K562 (cell line): ENCODE measurements around the gene CMTM1. TPM values are rescaled to one million over a fixed set of nuclear protein-coding genes. Genes with fewer than 3 reads are reported as not detected.

Experiments used
- FOXK2 ChIP-seq, 2 experiments: fragments of 450-650 bp; IDR thresholded peaks in 1 of 2; conservative IDR thresholded peaks in 1 of 2; 2 replicates each; pipeline ENCODE4 v1.6.1; 2016; ENCODE audit warnings: low read depth in 2 of 2, mild to moderate bottlenecking in 1 of 2
- HDAC1 ChIP-seq, 2 experiments: fragments of 450-650 bp; IDR thresholded peaks; 2 replicates each; pipeline ENCODE4 v1.6.1; 2016 to 2017; ENCODE audit warnings: inconsistent platforms in 1 of 2, mild to moderate bottlenecking in 1 of 2, moderate library complexity in 1 of 2
- KLF1 ChIP-seq: fragments of 450-650 bp; IDR thresholded peaks from 2 replicates; pipeline ENCODE4 v1.6.1; 2016; ENCODE audit warnings: missing genetic modification characterization, missing compliant biosample characterization
- MBD2 ChIP-seq: sonication (generic); IDR thresholded peaks from 2 replicates; pipeline ENCODE4 v1.6.1; 2016; ENCODE audit warnings: low read depth, borderline replicate concordance
- MYC ChIP-seq, 2 experiments: fragments of 250-450 bp in 1 of 2; sonication (Bioruptor Pico) in 1 of 2; IDR thresholded peaks; 2 replicates each; pipeline versions ENCODE4 v1.5.1 to v1.6.1; 2012 to 2021; ENCODE audit warnings: low read depth in 2 of 2, borderline replicate concordance in 1 of 2, improper control_type of control experiment in 1 of 2, low read length in 1 of 2, mild to moderate bottlenecking in 1 of 2, moderate library complexity in 1 of 2
- NFIC ChIP-seq: fragments of 450-650 bp; IDR thresholded peaks from 2 replicates; pipeline ENCODE4 v1.6.1; 2017; ENCODE audit warnings: mild to moderate bottlenecking, inconsistent platforms
- NR2C1 ChIP-seq, 2 experiments: fragments of 450-650 bp; IDR thresholded peaks; 2 replicates each; pipeline ENCODE4 v1.6.1; 2017; ENCODE audit warnings: mild to moderate bottlenecking in 2 of 2, antibody characterized with exemption in 1 of 2, inconsistent platforms in 1 of 2, missing compliant biosample characterization in 1 of 2, missing genetic modification characterization in 1 of 2
- PTRF ChIP-seq: fragments of 450-650 bp; IDR thresholded peaks from 2 replicates; pipeline ENCODE4 v1.6.1; 2016; ENCODE audit warnings: mild to moderate bottlenecking, missing genetic modification characterization, missing compliant biosample characterization
- SMARCA4 ChIP-seq: fragments of 450-650 bp; IDR thresholded peaks from 2 replicates; pipeline ENCODE4 v1.6.1; 2016
- SRF ChIP-seq, 2 experiments: fragments of 250-450, 450-650 bp in 1 of 2; sonication (Bioruptor Pico) in 1 of 2; sonication (generic) in 1 of 2; formaldehyde crosslinking; IDR thresholded peaks; 2 replicates each; pipeline versions ENCODE4 v1.5.0 to v1.5.1; 2020 to 2022; ENCODE audit warnings: mild to moderate bottlenecking in 1 of 2, missing genetic modification reagents in 1 of 2
- TCF7L2 ChIP-seq: fragments of 150-350 bp; IDR thresholded peaks from 2 replicates; pipeline ENCODE4 v1.6.1; 2016; ENCODE audit warnings: low read depth, mild to moderate bottlenecking, low read length, moderate library complexity
- TCFL5 ChIP-seq: fragments of 250-450 bp; sonication (Bioruptor Pico); conservative IDR thresholded peaks from 2 replicates; pipeline ENCODE4 v1.6.1; 2021; ENCODE audit warnings: mild to moderate bottlenecking, moderate library complexity, matching md5 sums
- THRAP3 ChIP-seq: fragments of 450-650 bp; IDR thresholded peaks from 2 replicates; pipeline ENCODE4 v1.6.1; 2016; ENCODE audit warnings: mild to moderate bottlenecking, inconsistent platforms, borderline replicate concordance
- ZBTB17 ChIP-seq: fragments of 450-650 bp; formaldehyde crosslinking; IDR thresholded peaks from 2 replicates; pipeline ENCODE4 v1.4.0; 2020; ENCODE audit warnings: mild to moderate bottlenecking
- ZNF143 ChIP-seq: sonication (generic); formaldehyde crosslinking; IDR thresholded peaks from 2 replicates; pipeline ENCODE4 v1.9.0; 2022; ENCODE audit warnings: mild to moderate bottlenecking, missing genetic modification reagents
- ZNF324 ChIP-seq: fragments of 250-450 bp; sonication (Bioruptor Pico); IDR thresholded peaks from 2 replicates; pipeline ENCODE4 v1.4.0; 2020; ENCODE audit warnings: mild to moderate bottlenecking
- ZNF347 ChIP-seq: fragments of 450-650 bp; formaldehyde crosslinking; IDR thresholded peaks from 2 replicates; pipeline ENCODE4 v1.4.0; 2020; ENCODE audit warnings: low read depth, mild to moderate bottlenecking, moderate library complexity
- polyA plus RNA-seq, 8 experiments: library from polyadenylated mRNA; depleted of rRNA in 4 of 8; stranded (reverse) in 5 of 8; unstranded in 3 of 8; fragments of >200 nt; fragmentation: Nextera tagmentation in 2 of 8; fragmentation: Illumina TruSeq in 1 of 8; extraction: Ambion mirVana in 2 of 8; extraction: Trizol in 1 of 8; gene quantifications; 2 replicates each; pipeline versions ENCODE4 v1.2.1 to v1.2.3, GENCODE V29; 2011 to 2014; ENCODE audit warnings: inconsistent platforms in 1 of 8, missing spikeins in 1 of 8
- total RNA-seq, 7 experiments: library from RNA; depleted of rRNA in 6 of 7; stranded (reverse); fragments of >200 nt in 6 of 7; fragmentation: Illumina TruSeq in 2 of 7; extraction: Trizol in 2 of 7; gene quantifications; 2 replicates each; pipeline versions ENCODE4 v1.2.1 to v1.2.3, GENCODE V29; 2011 to 2021; ENCODE audit warnings: low replicate concordance in 1 of 7
- TF ChIP-seq, protein P1 (sequence below), 2 experiments: fragments of 200-800 bp in 1 of 2; sonication (Bioruptor generic) in 1 of 2; sonication (generic) in 1 of 2; formaldehyde crosslinking in 1 of 2; IDR thresholded peaks in 1 of 2; conservative IDR thresholded peaks in 1 of 2; 2 replicates each; pipeline versions ENCODE4 v1.5.0 to v1.6.1; 2016 to 2020; ENCODE audit warnings: missing compliant biosample characterization in 1 of 2, missing genetic modification characterization in 1 of 2, missing genetic modification reagents in 1 of 2
- TF ChIP-seq, protein P2 (sequence below), 2 experiments: fragments of 450-650 bp; conservative IDR thresholded peaks; 2 replicates each; pipeline ENCODE4 v1.6.1; 2017; ENCODE audit warnings: mild to moderate bottlenecking in 2 of 2, moderate library complexity in 2 of 2
- TF ChIP-seq, protein P3 (sequence below): sonication (generic); formaldehyde crosslinking; IDR thresholded peaks from 2 replicates; pipeline ENCODE4 v1.8.0; 2022; ENCODE audit warnings: mild to moderate bottlenecking, missing genetic modification reagents

CMTM1 gene
- total and polyA plus RNA-seq, 9 of the 15 experiments (the other 6 are each of a cell fraction or from before 2014, with no cell fraction given) = 0.25 to 2.6 (median 1.1) TPM; not detected in 2

DNA sequence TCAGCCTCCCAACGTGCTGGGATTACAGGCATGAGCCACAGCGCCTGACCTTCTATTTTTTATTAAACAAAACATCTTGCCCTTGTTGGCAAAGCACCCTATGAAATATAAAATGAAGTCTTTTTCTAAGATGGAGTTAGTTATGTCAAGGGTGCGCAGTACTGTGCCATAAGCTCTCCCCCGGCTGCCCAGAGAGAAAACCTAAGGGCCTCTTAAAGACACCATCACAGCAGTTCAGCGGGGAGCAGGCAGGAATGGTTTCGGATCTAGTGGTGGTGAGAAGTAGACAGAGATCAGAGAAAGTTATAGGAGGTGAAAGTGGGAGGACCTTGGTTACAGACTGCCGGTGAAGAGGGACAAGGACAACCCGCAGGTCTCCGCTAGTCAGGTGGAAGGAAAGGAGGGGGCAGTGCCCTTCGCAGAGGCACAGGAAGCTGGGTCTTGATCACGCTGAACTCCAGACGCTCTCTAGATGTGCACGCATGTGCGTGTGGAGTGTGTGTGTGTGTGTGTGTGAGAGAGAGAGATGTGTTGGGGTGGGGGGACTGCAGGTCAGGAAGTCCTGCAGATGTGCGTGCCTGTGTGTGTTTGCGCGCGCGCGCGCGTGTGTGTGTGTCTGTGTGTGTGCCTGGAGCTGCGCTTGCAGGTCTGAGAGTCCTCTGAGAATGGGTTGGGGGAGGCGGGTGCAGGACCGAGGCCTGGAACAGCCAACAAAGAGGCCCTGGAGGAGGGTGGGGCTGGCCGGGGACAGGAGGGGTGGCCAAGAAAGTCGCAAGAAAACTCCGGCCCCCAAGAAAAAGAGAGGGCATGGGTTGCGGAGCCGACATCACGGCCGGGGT is 37.5 kb downstream of the CMTM1 start (continued):
- TF ChIP-seq ZBTB17 (CRISPR knock-in tag) (0 out of 2 replicates have a peak, but pooled peaks have one; percentile 41), TCFL5 (CRISPR knock-in tag) (peak; percentile 74; the same call in 1 of the 2 replicates), NR2C1 (IDR thresholded peaks at IDR 0.05) (no peak), NR2C1 (tag; IDR thresholded peaks at IDR 0.05) (peak; percentile 79), ZNF324 (CRISPR knock-in tag) (peak; percentile 46), FOXK2 (conservative IDR thresholded peaks at IDR 0.05 in 1 of 2, IDR thresholded peaks at IDR 0.05 in 1 of 2; ENCODE audit: low read depth in 2 of 2) (no peak), KLF1 (tag) (no peak), ZNF347 (0 out of 2 replicates have a peak, but pooled peaks have one; percentile 58), MYC (IDR thresholded peaks at IDR 0.05; ENCODE audit: low read depth, low read length) (no peak), MYC (CRISPR knock-in tag; IDR thresholded peaks at IDR 0.05; ENCODE audit: borderline replicate concordance, low read depth) (peak; percentile 75), THRAP3 (peak; percentile 32; the same call in 1 of the 2 replicates), NFIC (peak; percentile 39; the same call in 1 of the 2 replicates), HDAC1 (IDR thresholded peaks at IDR 0.05) (peak in 1 of 2 experiments; percentile 81; a peak in 2 of 4 replicates), SMARCA4 (peak; percentile 62; the same call in 1 of the 2 replicates), SRF (CRISPR knock-in tag; IDR thresholded peaks at IDR 0.05) (0 out of 4 replicates have a peak, but pooled peaks of 1 of the 2 experiments have one; percentile 29), PTRF (tag) (peak; percentile 87), ZNF143 (CRISPR knock-in tag) (peak; percentile 15; the same call in 1 of the 2 replicates), TCF7L2 (no peak), MBD2 (no peak)
- TF ChIP-seq, protein P1, sequence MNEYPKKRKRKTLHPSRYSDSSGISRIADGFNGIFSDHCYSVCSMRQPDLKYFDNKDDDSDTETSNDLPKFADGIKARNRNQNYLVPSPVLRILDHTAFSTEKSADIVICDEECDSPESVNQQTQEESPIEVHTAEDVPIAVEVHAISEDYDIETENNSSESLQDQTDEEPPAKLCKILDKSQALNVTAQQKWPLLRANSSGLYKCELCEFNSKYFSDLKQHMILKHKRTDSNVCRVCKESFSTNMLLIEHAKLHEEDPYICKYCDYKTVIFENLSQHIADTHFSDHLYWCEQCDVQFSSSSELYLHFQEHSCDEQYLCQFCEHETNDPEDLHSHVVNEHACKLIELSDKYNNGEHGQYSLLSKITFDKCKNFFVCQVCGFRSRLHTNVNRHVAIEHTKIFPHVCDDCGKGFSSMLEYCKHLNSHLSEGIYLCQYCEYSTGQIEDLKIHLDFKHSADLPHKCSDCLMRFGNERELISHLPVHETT (CRISPR knock-in tag; conservative IDR thresholded peaks at IDR 0.05 in 1 of 2, IDR thresholded peaks at IDR 0.05 in 1 of 2) = peak in 1 of 2 experiments; percentile 55; a peak in 1 of 4 replicates
- TF ChIP-seq, protein P2, sequence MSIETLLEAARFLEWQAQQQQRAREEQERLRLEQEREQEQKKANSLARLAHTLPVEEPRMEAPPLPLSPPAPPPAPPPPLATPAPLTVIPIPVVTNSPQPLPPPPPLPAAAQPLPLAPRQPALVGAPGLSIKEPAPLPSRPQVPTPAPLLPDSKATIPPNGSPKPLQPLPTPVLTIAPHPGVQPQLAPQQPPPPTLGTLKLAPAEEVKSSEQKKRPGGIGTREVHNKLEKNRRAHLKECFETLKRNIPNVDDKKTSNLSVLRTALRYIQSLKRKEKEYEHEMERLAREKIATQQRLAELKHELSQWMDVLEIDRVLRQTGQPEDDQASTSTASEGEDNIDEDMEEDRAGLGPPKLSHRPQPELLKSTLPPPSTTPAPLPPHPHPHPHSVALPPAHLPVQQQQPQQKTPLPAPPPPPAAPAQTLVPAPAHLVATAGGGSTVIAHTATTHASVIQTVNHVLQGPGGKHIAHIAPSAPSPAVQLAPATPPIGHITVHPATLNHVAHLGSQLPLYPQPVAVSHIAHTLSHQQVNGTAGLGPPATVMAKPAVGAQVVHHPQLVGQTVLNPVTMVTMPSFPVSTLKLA (conservative IDR thresholded peaks at IDR 0.05) = peak; percentile 31 to 61; a peak in 2 of 4 replicates
- TF ChIP-seq, protein P3, sequence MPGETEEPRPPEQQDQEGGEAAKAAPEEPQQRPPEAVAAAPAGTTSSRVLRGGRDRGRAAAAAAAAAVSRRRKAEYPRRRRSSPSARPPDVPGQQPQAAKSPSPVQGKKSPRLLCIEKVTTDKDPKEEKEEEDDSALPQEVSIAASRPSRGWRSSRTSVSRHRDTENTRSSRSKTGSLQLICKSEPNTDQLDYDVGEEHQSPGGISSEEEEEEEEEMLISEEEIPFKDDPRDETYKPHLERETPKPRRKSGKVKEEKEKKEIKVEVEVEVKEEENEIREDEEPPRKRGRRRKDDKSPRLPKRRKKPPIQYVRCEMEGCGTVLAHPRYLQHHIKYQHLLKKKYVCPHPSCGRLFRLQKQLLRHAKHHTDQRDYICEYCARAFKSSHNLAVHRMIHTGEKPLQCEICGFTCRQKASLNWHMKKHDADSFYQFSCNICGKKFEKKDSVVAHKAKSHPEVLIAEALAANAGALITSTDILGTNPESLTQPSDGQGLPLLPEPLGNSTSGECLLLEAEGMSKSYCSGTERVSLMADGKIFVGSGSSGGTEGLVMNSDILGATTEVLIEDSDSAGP (CRISPR knock-in tag) = peak; percentile 59; the same call in 1 of the 2 replicates
